ENCODE measurements around the gene TSHZ2.

DNA sequence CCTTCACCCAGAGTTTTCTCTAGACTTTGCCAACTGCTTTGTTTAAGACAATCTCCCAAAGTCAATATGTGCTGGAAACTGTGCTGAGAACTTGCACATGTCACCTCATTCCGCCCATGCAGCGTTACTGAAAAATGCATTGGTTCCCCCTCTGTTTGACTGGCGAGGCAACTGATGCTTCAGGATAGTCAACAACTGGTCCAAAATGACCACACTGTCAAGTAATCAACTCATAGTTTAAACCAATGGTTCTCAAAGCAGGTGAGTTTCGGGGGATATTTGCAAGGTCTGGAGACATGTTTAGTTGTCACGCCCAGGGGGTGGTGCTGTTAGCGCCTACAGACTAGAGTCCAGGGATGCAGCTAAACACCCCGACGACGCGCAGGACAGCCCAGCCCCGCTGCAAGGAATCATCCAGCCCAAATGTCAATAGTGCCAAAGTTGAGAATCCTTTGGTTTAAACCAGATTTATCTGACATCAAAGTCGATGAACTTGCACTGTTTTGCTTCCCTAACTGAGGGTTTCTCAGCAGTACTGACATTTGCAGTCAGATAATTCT is 451.5 kb downstream of the TSHZ2 start:
- TF ChIP-seq, protein P1, sequence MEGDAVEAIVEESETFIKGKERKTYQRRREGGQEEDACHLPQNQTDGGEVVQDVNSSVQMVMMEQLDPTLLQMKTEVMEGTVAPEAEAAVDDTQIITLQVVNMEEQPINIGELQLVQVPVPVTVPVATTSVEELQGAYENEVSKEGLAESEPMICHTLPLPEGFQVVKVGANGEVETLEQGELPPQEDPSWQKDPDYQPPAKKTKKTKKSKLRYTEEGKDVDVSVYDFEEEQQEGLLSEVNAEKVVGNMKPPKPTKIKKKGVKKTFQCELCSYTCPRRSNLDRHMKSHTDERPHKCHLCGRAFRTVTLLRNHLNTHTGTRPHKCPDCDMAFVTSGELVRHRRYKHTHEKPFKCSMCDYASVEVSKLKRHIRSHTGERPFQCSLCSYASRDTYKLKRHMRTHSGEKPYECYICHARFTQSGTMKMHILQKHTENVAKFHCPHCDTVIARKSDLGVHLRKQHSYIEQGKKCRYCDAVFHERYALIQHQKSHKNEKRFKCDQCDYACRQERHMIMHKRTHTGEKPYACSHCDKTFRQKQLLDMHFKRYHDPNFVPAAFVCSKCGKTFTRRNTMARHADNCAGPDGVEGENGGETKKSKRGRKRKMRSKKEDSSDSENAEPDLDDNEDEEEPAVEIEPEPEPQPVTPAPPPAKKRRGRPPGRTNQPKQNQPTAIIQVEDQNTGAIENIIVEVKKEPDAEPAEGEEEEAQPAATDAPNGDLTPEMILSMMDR (IDR thresholded peaks at IDR 0.05; ENCODE audit: poor library complexity), result no peak
- TF ChIP-seq EZH2 (IDR thresholded peaks at IDR 0.05; ENCODE audit: borderline replicate concordance) (no peak), EZH2phosphoT487 (IDR thresholded peaks at IDR 0.05; ENCODE audit: low read depth, severe bottlenecking, unreplicated experiment) (no peak)
